ENCODE data around the gene CDH23.

GRCh38 chr10:71391701-71392100 lies 5.0 kb upstream of the CDH23 start:
- TF ChIP-seq CTCF (IDR thresholded peaks at IDR 0.05 in 8 of 11, conservative IDR thresholded peaks at IDR 0.05 in 3 of 11), result no peak
- no peak for TF ChIP-seq POLR2AphosphoS5 (IDR thresholded peaks at IDR 0.05)
